HG03103 (cell line): ENCODE measurements around the gene TUBB4A.
"Not testable (repeated sequence)": the region's sequence is repeated elsewhere in the genome, so short reads cannot be mapped to it uniquely, and the experiment has no call there.

Experiments used
- ATAC-seq: cut with Tn5 transposase; IDR thresholded peaks from one replicate; pipeline ENCODE4 v1.9.1; 2021; ENCODE audit warnings: low read depth; ENCODE audit not compliant: unreplicated experiment

The TUBB4A gene

GRCh38 chr19:6501740-6502648 is at the start of gene TUBB4A:
TUBB4A (minus strand) TSS chr19:6502309; CDS start chr19:6502212, 97 bp downstream.
- no peak for ATAC-seq

- no peak for ATAC-seq
Measured at GRCh38 chr19:6551091-6551490, 49.0 kb upstream of the TUBB4A start.

GRCh38 chr19:6550679-6551078 is 48.6 kb upstream of the TUBB4A start:
- ATAC-seq, result not testable (repeated sequence)

GRCh38 chr19:6543866-6544347 is 41.8 kb upstream of the TUBB4A start:
- ATAC-seq, result no peak

GRCh38 chr19:6540918-6541689 is 39.0 kb upstream of the TUBB4A start:
- ATAC-seq, result no peak

GRCh38 chr19:6539514-6539913 is 37.4 kb upstream of the TUBB4A start:
- ATAC-seq, result no peak

- ATAC-seq, result no peak
Measured at GRCh38 chr19:6535558-6536137, 33.5 kb upstream of the TUBB4A start.

GRCh38 chr19:6534451-6535093 is 32.5 kb upstream of the TUBB4A start:
- ATAC-seq, result no peak

- ATAC-seq, result no peak
Measured at GRCh38 chr19:6533746-6534418, 31.8 kb upstream of the TUBB4A start.

- ATAC-seq, result no peak
Measured at GRCh38 chr19:6533000-6533328, 30.9 kb upstream of the TUBB4A start.

- no peak for ATAC-seq
Measured at GRCh38 chr19:6532244-6532999, 30.3 kb upstream of the TUBB4A start.

GRCh38 chr19:6531956-6532243 is 29.8 kb upstream of the TUBB4A start:
- ATAC-seq, result no peak

- no peak for ATAC-seq
Measured at GRCh38 chr19:6531163-6531955, 29.2 kb upstream of the TUBB4A start.

GRCh38 chr19:6530386-6531162 is 28.5 kb upstream of the TUBB4A start, which contains the start of gene TNFSF9:
TNFSF9 (plus strand) TSS chr19:6531026; CDS start chr19:6531037, 11 bp downstream.
- ATAC-seq, result no peak

- ATAC-seq, result no peak
Measured at GRCh38 chr19:6529937-6530385, 27.9 kb upstream of the TUBB4A start.

- no peak for ATAC-seq
Measured at GRCh38 chr19:6529351-6529750, 27.2 kb upstream of the TUBB4A start.

- no peak for ATAC-seq
Measured at GRCh38 chr19:6528544-6529121, 26.5 kb upstream of the TUBB4A start.
